GM12878 (cell line): Measurements from ENCODE around the gene OPCML. TPM values are rescaled to one million over a fixed set of nuclear protein-coding genes. Genes with fewer than 3 reads are reported as not detected.

Experiments
- ATAC-seq: fragments of 200-7000 bp; cut with Tn5 transposase; 3 replicates; pipeline ENCODE4 v1.9.1; 2020; ENCODE audit warnings: mild to moderate bottlenecking, moderate library complexity
- BruUV-seq: library from RNA; stranded (reverse); fragments of 400-500 nt; replicated peaks from 2 replicates; lab custom pipeline; 2021; lab: Mats Ljungman, UMichigan
- CTCF ChIA-PET: fragments of 300-600 bp; sonication (Branson Sonifier 250); formaldehyde crosslinking; extraction: SDS; loops from one replicate; lab custom pipeline; 2021; ENCODE audit warnings: inconsistent platforms; lab: Yijun Ruan, JAX
- POLR2A ChIA-PET: fragments of 350-600 bp; formaldehyde crosslinking; extraction: SDS; loops from one replicate; lab custom pipeline; 2021; ENCODE audit warnings: inconsistent platforms; lab: Charles Lee
- RAD21 ChIA-PET: fragments of 300-600 bp; sonication (Branson Sonifier 250); formaldehyde crosslinking; loops from one replicate; lab custom pipeline; 2023; ENCODE audit warnings: antibody characterized with exemption; ENCODE audit not compliant: unreplicated experiment; lab: Charles Lee
- SMC1A ChIA-PET: fragments of 300-600 bp; sonication (Branson Sonifier 250); formaldehyde crosslinking; loops from one replicate; lab custom pipeline; 2023; ENCODE audit not compliant: unreplicated experiment, uncharacterized antibody; lab: Charles Lee
- DNase-seq: peaks from one replicate; pipeline ENCODE4 v3.0.0-alpha.2; 2011; ENCODE audit warnings: low read depth, low spot score
- FAIRE-seq: peaks from 3 replicates; lab custom pipeline; 2011; peaks lifted over from hg19 to GRCh38; lab: Jason Lieb, UNC
- H2AFZ ChIP-seq: 2 replicates; pipeline ENCODE4 v1.6.0; 2011; ENCODE audit warnings: low read depth, low read length, control low read depth; ENCODE audit not compliant: control insufficient read depth
- H3K27ac ChIP-seq: 2 replicates; pipeline ENCODE4 v1.5.1; 2011; ENCODE audit warnings: control low read depth; ENCODE audit not compliant: control insufficient read depth, insufficient read depth
- H3K27me3 ChIP-seq, 2 experiments: replicated peaks in 1 of 2; 2 replicates each; pipeline versions ENCODE4 v1.6.0 to v1.6.1; 2011; ENCODE audit warnings: low read length in 1 of 2; ENCODE audit not compliant: control insufficient read depth in 2 of 2, insufficient read depth in 2 of 2
- H3K36me3 ChIP-seq, 2 experiments: 2 replicates each; pipeline ENCODE4 v1.5.1; 2011; ENCODE audit warnings: low read length in 1 of 2; ENCODE audit not compliant: control insufficient read depth in 2 of 2, insufficient read depth in 2 of 2
- H3K4me1 ChIP-seq: 2 replicates; pipeline ENCODE4 v1.6.1; 2011; ENCODE audit warnings: mild to moderate bottlenecking, low read length, moderate library complexity, mixed read lengths; ENCODE audit not compliant: control insufficient read depth, insufficient read depth
- H3K4me2 ChIP-seq: 2 replicates; pipeline ENCODE4 v1.6.0; 2011; ENCODE audit warnings: control low read depth; ENCODE audit not compliant: control insufficient read depth, insufficient read depth
- H3K4me3 ChIP-seq: fragments of 200-600 bp; sonication (generic); 2 replicates; pipeline ENCODE4 v1.5.1; 2016
- H3K79me2 ChIP-seq: 2 replicates; pipeline ENCODE4 v1.6.0; 2011; ENCODE audit warnings: low read length; ENCODE audit not compliant: control insufficient read depth, insufficient read depth
- H3K9ac ChIP-seq: 2 replicates; pipeline ENCODE4 v1.8.0; 2011; ENCODE audit warnings: low read length, control low read depth, mixed read lengths; ENCODE audit not compliant: control insufficient read depth, insufficient read depth
- H3K9me3 ChIP-seq: replicated peaks from 3 replicates; pipeline ENCODE4 v1.5.1; 2011; ENCODE audit warnings: mild to moderate bottlenecking, low read length; ENCODE audit not compliant: control insufficient read depth, insufficient read depth
- H4K20me1 ChIP-seq: 2 replicates; pipeline ENCODE4 v1.6.0; 2011; ENCODE audit not compliant: control insufficient read depth, insufficient read depth
- ZBTB4 ChIP-seq: fragments of 450-650 bp; formaldehyde crosslinking; IDR thresholded peaks from 2 replicates; pipeline ENCODE4 v1.4.0; 2022; ENCODE audit warnings: mild to moderate bottlenecking, moderate library complexity
- WGBS: methylation state at CpG from one replicate; pipeline ENCODE4 v1.1.6; 2016; ENCODE audit warnings: low lambda C conversion rate; ENCODE audit not compliant: insufficient replicate concordance, insufficient coverage; ENCODE audit errors: missing lambda C conversion rate; 5-methylcytosine and 5-hydroxymethylcytosine counted together
- in situ Hi-C: fragments of 300-500 bp; cut with MboI; formaldehyde crosslinking; loops from 9 replicates; pipeline ENCODE4 v1.14.3; 2018; ENCODE audit warnings: mixed read lengths
- intact Hi-C: fragments of 100-400 bp; cut with micrococcal nuclease; formaldehyde crosslinking; loops from one replicate; pipeline ENCODE4 v1.14.2; 2022; ENCODE audit not compliant: unreplicated experiment
- polyA plus RNA-seq, 11 experiments: library from polyadenylated mRNA; depleted of rRNA in 4 of 11; unstranded in 6 of 11; stranded (reverse) in 5 of 11; fragments of >200 nt; fragmentation: Nextera tagmentation in 4 of 11; fragmentation: Illumina TruSeq in 1 of 11; extraction: Ambion mirVana in 4 of 11; extraction: Trizol in 1 of 11; gene quantifications; 1 replicate in 1 of 11; 2 replicates in 10 of 11; pipeline versions ENCODE4 v1.2.1 to v1.2.3, GENCODE V29; 2011 to 2016; ENCODE audit warnings: inconsistent platforms in 2 of 11, missing spikeins in 2 of 11, low read depth in 1 of 11
- total RNA-seq, 4 experiments: library from RNA; depleted of rRNA in 3 of 4; stranded (reverse); fragments of >200 nt in 3 of 4; fragmentation: Illumina TruSeq in 1 of 4; extraction: Trizol in 1 of 4; gene quantifications; 2 replicates each; pipeline versions ENCODE4 v1.2.1 to v1.2.3, GENCODE V29; 2013 to 2021
- TF ChIP-seq, protein P1 (sequence below): fragments of 450-650 bp; formaldehyde crosslinking; IDR thresholded peaks from 2 replicates; pipeline ENCODE4 v1.4.0; 2020; ENCODE audit warnings: mild to moderate bottlenecking, moderate library complexity

OPCML gene
- total and polyA plus RNA-seq, 10 of the 15 experiments (the other 5 are each of a cell fraction or from before 2014, with no cell fraction given): 0.84 TPM; not detected in 9

DNA sequence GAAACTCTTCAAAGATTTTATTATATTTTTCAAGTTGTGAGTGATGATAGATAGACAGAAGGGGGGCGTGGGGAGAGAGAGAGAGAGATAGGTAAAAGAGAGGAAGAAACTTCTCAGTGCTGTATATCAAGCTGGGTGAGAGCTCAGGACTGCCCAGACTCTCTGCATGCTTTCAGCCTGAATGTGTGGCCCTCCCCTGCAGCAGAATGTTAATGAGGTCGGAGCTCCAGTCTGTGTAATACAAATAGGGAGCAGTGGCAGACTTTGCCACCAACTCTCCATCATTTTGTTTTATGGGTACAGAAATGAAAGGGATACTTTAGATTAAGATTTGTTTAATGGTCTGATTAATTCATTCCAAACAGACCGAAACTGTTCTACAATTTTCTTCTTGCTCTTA lies 752.8 kb downstream of the OPCML start:
- 0% methylated on average over 2 of the region's 3 CpGs for WGBS
- Histone ChIP-seq H3K36me3 (no peaks in the 10 kb centered on the region), H3K4me1 (no peaks in the 10 kb centered on the region), H3K4me3 (no peak overlapping the region), H3K4me2 (no peak overlapping the region), H3K79me2 (no peaks in the 10 kb centered on the region)
- intact Hi-C loops: no loop called here
- no peak for ATAC-seq
- TF ChIP-seq, protein P1, sequence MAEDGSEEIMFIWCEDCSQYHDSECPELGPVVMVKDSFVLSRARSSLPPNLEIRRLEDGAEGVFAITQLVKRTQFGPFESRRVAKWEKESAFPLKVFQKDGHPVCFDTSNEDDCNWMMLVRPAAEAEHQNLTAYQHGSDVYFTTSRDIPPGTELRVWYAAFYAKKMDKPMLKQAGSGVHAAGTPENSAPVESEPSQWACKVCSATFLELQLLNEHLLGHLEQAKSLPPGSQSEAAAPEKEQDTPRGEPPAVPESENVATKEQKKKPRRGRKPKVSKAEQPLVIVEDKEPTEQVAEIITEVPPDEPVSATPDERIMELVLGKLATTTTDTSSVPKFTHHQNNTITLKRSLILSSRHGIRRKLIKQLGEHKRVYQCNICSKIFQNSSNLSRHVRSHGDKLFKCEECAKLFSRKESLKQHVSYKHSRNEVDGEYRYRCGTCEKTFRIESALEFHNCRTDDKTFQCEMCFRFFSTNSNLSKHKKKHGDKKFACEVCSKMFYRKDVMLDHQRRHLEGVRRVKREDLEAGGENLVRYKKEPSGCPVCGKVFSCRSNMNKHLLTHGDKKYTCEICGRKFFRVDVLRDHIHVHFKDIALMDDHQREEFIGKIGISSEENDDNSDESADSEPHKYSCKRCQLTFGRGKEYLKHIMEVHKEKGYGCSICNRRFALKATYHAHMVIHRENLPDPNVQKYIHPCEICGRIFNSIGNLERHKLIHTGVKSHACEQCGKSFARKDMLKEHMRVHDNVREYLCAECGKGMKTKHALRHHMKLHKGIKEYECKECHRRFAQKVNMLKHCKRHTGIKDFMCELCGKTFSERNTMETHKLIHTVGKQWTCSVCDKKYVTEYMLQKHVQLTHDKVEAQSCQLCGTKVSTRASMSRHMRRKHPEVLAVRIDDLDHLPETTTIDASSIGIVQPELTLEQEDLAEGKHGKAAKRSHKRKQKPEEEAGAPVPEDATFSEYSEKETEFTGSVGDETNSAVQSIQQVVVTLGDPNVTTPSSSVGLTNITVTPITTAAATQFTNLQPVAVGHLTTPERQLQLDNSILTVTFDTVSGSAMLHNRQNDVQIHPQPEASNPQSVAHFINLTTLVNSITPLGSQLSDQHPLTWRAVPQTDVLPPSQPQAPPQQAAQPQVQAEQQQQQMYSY (CRISPR knock-in tag): no peak
- TF ChIP-seq ZBTB4 (CRISPR knock-in tag): no peak
- TF ChIP-seq, all 136 proteins: peak for 0
- Histone ChIP-seq H3K27me3 (no peaks in the 10 kb centered on the region; a peak in 1 of 4 replicates), H4K20me1 (no peaks in the 10 kb centered on the region), H3K9ac (no peak overlapping the region), H3K27ac (no peak overlapping the region), H2AFZ (no peak overlapping the region), H3K9me3 (no peaks in the 10 kb centered on the region)
- RAD21 ChIA-PET: no interaction called here
- SMC1A ChIA-PET: no interaction called here
- POLR2A ChIA-PET: no interaction called here
- in situ Hi-C loops: no loop called here
- CTCF ChIA-PET: interaction anchor here (1.2 kb wide), 1 partner anchor 18 kb away, joined by 3 read pairs; no protein-coding TSS in a partner anchor
- BruUV-seq: no TSS peak
- DNase-seq (no peak), FAIRE-seq (no peak)
